Heart right ventricle (tissue), 16 donors: ENCODE results near the gene TMEM132D. TPM values are rescaled to one million over a fixed set of nuclear protein-coding genes. Genes with fewer than 3 reads are reported as not detected.

Experiments used
- ATAC-seq, 8 donors: fragments of 200-7000 bp; cut with Tn5 transposase; one replicate each; pipeline ENCODE4 v1.9.1; 2020; ENCODE audit warnings: mild to moderate bottlenecking in 8 of 8, moderate library complexity in 8 of 8, moderate number of reproducible peaks in 1 of 8
- DNase-seq, 2 donors: peaks; one replicate each; pipeline ENCODE4 v3.0.0-alpha.2; 2020
- H3K27ac ChIP-seq, 10 donors: fragments of 200-600 bp; sonication (generic) in 2 of 10; one replicate each; pipeline versions ENCODE4 v1.5.0 to v1.8.0; 2020 to 2022; ENCODE audit warnings: mild to moderate bottlenecking in 3 of 10
- H3K27me3 ChIP-seq, 7 donors: fragments of 200-600 bp; one replicate each; pipeline ENCODE4 v1.8.0; 2021 to 2022; ENCODE audit warnings: mild to moderate bottlenecking in 2 of 7
- H3K36me3 ChIP-seq, 9 donors: fragments of 200-600 bp; sonication (generic) in 1 of 9; one replicate each; pipeline versions ENCODE4 v1.5.0 to v1.8.0; 2020 to 2022; ENCODE audit warnings: mild to moderate bottlenecking in 2 of 9
- H3K4me1 ChIP-seq, 9 donors: fragments of 200-600 bp; sonication (generic) in 1 of 9; one replicate each; pipeline versions ENCODE4 v1.5.0 to v1.8.0; 2020 to 2022; ENCODE audit warnings: mild to moderate bottlenecking in 4 of 9
- H3K4me3 ChIP-seq, 10 donors: fragments of 200-600 bp; sonication (generic) in 2 of 10; one replicate each; pipeline versions ENCODE4 v1.5.0 to v1.8.0; 2020 to 2022; ENCODE audit warnings: mild to moderate bottlenecking in 7 of 10, moderate library complexity in 2 of 10
- H3K9me3 ChIP-seq, 11 donors: fragments of 200-600 bp in 10 of 11; sonication (generic) in 2 of 11; one replicate each; pipeline versions ENCODE4 v1.5.0 to v1.8.0; 2013 to 2022; ENCODE audit warnings: mild to moderate bottlenecking in 2 of 11, control low read depth in 1 of 11, moderate library complexity in 1 of 11
- WGBS, 2 donors: extraction: QIAGEN DNeasy Blood & Tissue Kit; methylation state at CpG; one replicate each; pipeline ENCODE4 v1.1.7; 2013; ENCODE audit warnings: inconsistent platforms in 1 of 2; 5-methylcytosine and 5-hydroxymethylcytosine counted together
- intact Hi-C, 10 donors: fragments of 100-400 bp; cut with DNase I; formaldehyde crosslinking; loops; one replicate each; pipeline versions ENCODE4 v1.11.1 to v1.14.2; 2022
- polyA plus RNA-seq, 2 donors: library from polyadenylated mRNA; stranded (reverse); fragments of 200-250 nt; gene quantifications; one replicate each; pipeline ENCODE4 v1.2.3, GENCODE V29; 2013
- total RNA-seq, 10 donors: library from RNA; stranded (reverse); fragmentation: NEBNext Ultra II Directional in 3 of 10; extraction: Animal tissue kit (Norgen Biotek cat#: 25700) in 3 of 10; gene quantifications; one replicate each; pipeline versions ENCODE4 v1.2.1 to v1.2.4, GENCODE V29; 2021 to 2023
- TF ChIP-seq, protein P1 (sequence below), 9 donors: fragments of 200-600 bp; sonication (generic) in 2 of 9; IDR thresholded peaks; one replicate each; pipeline versions ENCODE4 v1.5.0 to v1.8.0; 2021 to 2022; ENCODE audit warnings: antibody characterized with exemption in 9 of 9, mild to moderate bottlenecking in 5 of 9, moderate library complexity in 1 of 9
- donor health status: Arrhythmogenic right ventricular cardiomyopathy.
- donor health status: ischemic (EF 13 %, LVEDD 7.1; RV severe dilation, severe dysfunction).
- donor health status: healthy with polysubstance abuse.
- donor health status: DM: no; HTN: yes; CAD: no.
- donor health status: DM: no; HTN: no; CAD: no.
- donor health status: ischemic (EF 25% LVEDD 6.9; RV normal size, moderate dysfunction).
- donor health status: ischemic (EF 25% LVEDD 5.7; RV mildly dilated, moderate dysfunction).
- donor health status: healthy.
- donor health status: DM: yes; HTN: yes; CAD: no.
- donor health status: Ischemic cardiomyopathy.
- donor health status: ischemic (EF 35%, LVEDD 5.7; RV mildly dilated, moderate dysfunction).
- donor health status: nonischemic (EF 11% LVEDD 7.7; RV severe dilation, severe dysfunction).
- donor health status: DM: yes; HTN: yes; CAD: no.
- donor health status: PGD.
- donor health status: ischemic (EF 29% LVEDD 5.4; RV normal size, mild dysfunction).
- donor health status: nonischemic (EF 23%, LVEDD 6.1; RV moderate dilation, normal function).

TMEM132D gene
- total and polyA plus RNA-seq, 12 donors: not detected

DNA sequence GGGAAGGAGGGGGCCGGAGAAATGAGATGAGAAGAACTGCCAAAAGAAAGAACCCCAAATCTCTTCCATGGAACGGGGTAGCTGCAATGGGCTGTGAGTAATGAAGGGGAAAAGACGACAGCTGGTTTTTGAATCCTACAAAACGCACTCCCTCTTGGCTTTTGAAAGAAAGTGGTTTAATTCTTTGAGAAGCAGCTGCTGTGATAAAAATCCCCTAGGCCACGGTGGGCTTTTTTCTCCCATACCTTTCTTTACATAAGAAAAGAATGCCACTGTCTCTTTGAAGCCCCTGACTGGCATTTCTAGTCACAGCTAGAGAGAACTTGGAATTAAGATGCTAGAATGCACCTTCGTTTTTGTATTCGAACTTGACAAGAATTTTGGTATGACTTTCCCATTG lies 564.5 kb downstream of the TMEM132D start:
- DNase-seq: no peak
- Histone ChIP-seq H3K4me3 (no peak overlapping the region), H3K4me1 (no peaks in the 10 kb centered on the region), H3K27ac (no peak overlapping the region), H3K36me3 (no peaks in the 10 kb centered on the region), H3K9me3 (peaks cover 0 to 58% (median 0%) of the 10 kb centered on the region in 11 donors), H3K27me3 (no peaks in the 10 kb centered on the region)
- TF ChIP-seq, protein P1, sequence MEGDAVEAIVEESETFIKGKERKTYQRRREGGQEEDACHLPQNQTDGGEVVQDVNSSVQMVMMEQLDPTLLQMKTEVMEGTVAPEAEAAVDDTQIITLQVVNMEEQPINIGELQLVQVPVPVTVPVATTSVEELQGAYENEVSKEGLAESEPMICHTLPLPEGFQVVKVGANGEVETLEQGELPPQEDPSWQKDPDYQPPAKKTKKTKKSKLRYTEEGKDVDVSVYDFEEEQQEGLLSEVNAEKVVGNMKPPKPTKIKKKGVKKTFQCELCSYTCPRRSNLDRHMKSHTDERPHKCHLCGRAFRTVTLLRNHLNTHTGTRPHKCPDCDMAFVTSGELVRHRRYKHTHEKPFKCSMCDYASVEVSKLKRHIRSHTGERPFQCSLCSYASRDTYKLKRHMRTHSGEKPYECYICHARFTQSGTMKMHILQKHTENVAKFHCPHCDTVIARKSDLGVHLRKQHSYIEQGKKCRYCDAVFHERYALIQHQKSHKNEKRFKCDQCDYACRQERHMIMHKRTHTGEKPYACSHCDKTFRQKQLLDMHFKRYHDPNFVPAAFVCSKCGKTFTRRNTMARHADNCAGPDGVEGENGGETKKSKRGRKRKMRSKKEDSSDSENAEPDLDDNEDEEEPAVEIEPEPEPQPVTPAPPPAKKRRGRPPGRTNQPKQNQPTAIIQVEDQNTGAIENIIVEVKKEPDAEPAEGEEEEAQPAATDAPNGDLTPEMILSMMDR (IDR thresholded peaks at IDR 0.05): no peak
- WGBS, 2 donors: 36 to 43% methylated on average over 7 of the region's 7 CpGs
- ATAC-seq: no peak
- intact Hi-C loops: no loop called here

DNA sequence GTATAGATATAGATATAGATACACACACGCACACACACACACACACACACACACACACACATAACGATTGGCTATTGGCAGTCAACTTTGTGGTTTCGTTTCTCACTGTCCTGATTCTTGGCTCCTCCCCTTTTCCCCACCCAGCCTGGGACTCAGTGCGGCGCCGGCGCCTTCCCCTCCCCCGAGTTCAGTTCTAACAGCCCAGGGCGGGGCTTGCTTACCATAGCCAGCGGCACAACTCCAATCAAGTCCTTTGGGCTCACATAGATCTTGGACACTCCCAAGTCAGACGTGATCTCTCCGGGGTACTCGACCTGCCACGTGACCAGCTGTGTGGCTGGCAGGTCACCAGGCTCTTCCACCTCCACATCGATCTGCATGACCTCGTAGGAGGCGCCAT lies 566.4 kb downstream of the TMEM132D start:
- Histone ChIP-seq H3K4me1 (no peaks in the 10 kb centered on the region), H3K36me3 (no peaks in the 10 kb centered on the region), H3K9me3 (peaks cover 0 to 66% (median 0%) of the 10 kb centered on the region in 11 donors), H3K27me3 (no peaks in the 10 kb centered on the region), H3K4me3 (no peak overlapping the region), H3K27ac (no peak overlapping the region)
- DNase-seq: no peak
- intact Hi-C loops: no loop called here
- WGBS, 2 donors: 88% methylated on average over 17 of the region's 17 CpGs
- TF ChIP-seq, protein P1 (IDR thresholded peaks at IDR 0.05): no peak
- ATAC-seq: no peak

DNA sequence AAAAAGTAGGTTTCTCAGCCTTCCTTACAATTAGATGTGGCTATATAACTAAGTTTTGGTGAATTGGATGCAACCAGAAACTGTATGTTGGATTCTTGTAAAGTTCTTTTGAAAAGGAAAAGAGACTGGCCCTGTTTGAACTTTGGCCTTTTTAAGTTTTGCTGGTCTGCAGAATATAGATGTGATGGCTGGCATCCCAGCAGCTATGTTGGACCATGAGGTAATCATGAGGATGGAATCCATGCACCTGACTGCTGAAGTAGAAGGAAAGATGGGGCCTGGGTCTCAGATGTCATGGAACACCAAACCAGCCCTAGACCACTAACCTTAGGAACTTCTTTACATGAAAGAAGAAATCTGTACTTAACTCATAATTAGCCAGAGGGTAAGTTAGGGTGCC lies 568.1 kb downstream of the TMEM132D start:
- no peaks in the 10 kb centered on the region for H3K27me3 ChIP-seq
- no peak for DNase-seq
- H3K4me1 ChIP-seq: no peaks in the 10 kb centered on the region
- H3K27ac ChIP-seq: no peak overlapping the region
- H3K36me3 ChIP-seq: no peaks in the 10 kb centered on the region
- intact Hi-C loops: no loop called here
- peaks cover 0 to 57% (median 0%) of the 10 kb centered on the region in 11 donors for H3K9me3 ChIP-seq
- ATAC-seq: no peak
- H3K4me3 ChIP-seq: no peak overlapping the region
- TF ChIP-seq, protein P1 (IDR thresholded peaks at IDR 0.05): no peak

DNA sequence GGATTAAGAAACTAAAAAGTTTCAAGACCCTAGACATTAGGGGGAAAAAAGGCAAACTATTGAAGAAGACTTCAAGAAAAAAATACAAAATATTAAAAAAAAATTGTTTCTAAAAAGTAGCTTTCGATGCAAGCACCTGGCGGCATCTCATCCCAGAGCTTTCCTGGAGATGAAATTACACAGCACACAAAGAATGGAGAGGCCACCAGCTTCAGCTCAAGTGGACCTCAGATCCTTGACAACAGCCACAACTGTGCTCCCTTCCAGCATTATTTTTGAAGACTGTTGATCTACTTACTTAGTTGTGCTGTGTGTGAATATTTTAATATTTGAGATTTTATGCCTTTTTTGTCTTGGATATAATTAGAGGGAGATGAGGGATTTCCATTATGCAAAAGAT lies 571.5 kb downstream of the TMEM132D start:
- Histone ChIP-seq H3K27ac (no peak overlapping the region), H3K4me3 (no peak overlapping the region), H3K27me3 (no peaks in the 10 kb centered on the region), H3K36me3 (no peaks in the 10 kb centered on the region), H3K4me1 (no peaks in the 10 kb centered on the region), H3K9me3 (peaks cover 0 to 43% (median 0%) of the 10 kb centered on the region in 11 donors)
- intact Hi-C loops: no loop called here
- ATAC-seq (no peak), DNase-seq (no peak)
- TF ChIP-seq, protein P1 (IDR thresholded peaks at IDR 0.05): no peak
- WGBS, 2 donors: 84 to 91% methylated on average over 2 of the region's 2 CpGs
